IMR-90 (cell line): Measurements from ENCODE around the gene PRELID1. TPM values are rescaled to one million over a fixed set of nuclear protein-coding genes. Genes with fewer than 3 reads are reported as not detected.

Experiments
- ATAC-seq: fragments of 200-7000 bp; cut with Tn5 transposase; 2 replicates; pipeline ENCODE4 v1.9.1; 2020; ENCODE audit warnings: low read depth, mild to moderate bottlenecking, moderate library complexity
- BruUV-seq: library from RNA; stranded (reverse); fragments of 400-500 nt; replicated peaks from 2 replicates; lab custom pipeline; 2021; lab: Mats Ljungman, UMichigan
- CTCF ChIA-PET: fragments of 300-600 bp; formaldehyde crosslinking; extraction: SDS; loops from one replicate; lab custom pipeline; 2021; ENCODE audit warnings: antibody characterized with exemption; lab: Yijun Ruan, JAX
- POLR2A ChIA-PET: fragments of 300-600 bp; sonication (Branson Sonifier 250); formaldehyde crosslinking; loops from one replicate; lab custom pipeline; 2022; ENCODE audit warnings: antibody characterized with exemption; ENCODE audit not compliant: unreplicated experiment; lab: Charles Lee
- DNase-seq: peaks from one replicate; pipeline ENCODE4 v3.0.0; 2013
- H2AFZ ChIP-seq: replicated peaks from 2 replicates; pipeline ENCODE3; 2013; ENCODE audit warnings: low read length, mild to moderate bottlenecking; ENCODE audit not compliant: poor library complexity
- H2AK5ac ChIP-seq: 2 replicates; pipeline ENCODE4 v1.6.1; 2013; ENCODE audit warnings: low read depth, low read length, inconsistent platforms
- H2AK9ac ChIP-seq: replicated peaks from 2 replicates; pipeline ENCODE3; 2013; ENCODE audit warnings: mild to moderate bottlenecking, low read depth, low read length, moderate library complexity; ENCODE audit not compliant: poor library complexity
- H2BK120ac ChIP-seq: 2 replicates; pipeline ENCODE4 v1.6.1; 2013; ENCODE audit warnings: low read depth, low read length, inconsistent platforms
- H2BK15ac ChIP-seq: 3 replicates; pipeline ENCODE4 v1.6.1; 2013; ENCODE audit warnings: low read depth, low read length, inconsistent platforms
- H2BK20ac ChIP-seq: 2 replicates; pipeline ENCODE4 v1.6.1; 2013; ENCODE audit warnings: low read depth, mild to moderate bottlenecking, inconsistent platforms, low read length, moderate library complexity
- H2BK5ac ChIP-seq: 2 replicates; pipeline ENCODE4 v1.6.1; 2013; ENCODE audit warnings: mild to moderate bottlenecking, low read depth, low read length, inconsistent platforms; ENCODE audit not compliant: poor library complexity, severe bottlenecking
- H3K14ac ChIP-seq: replicated peaks from 2 replicates; pipeline ENCODE4 v1.6.1; 2013; ENCODE audit warnings: low read depth, low read length, inconsistent platforms
- H3K18ac ChIP-seq: 2 replicates; pipeline ENCODE4 v1.6.1; 2013; ENCODE audit warnings: low read depth, low read length, control low read depth
- H3K23ac ChIP-seq: 2 replicates; pipeline ENCODE4 v1.6.1; 2013; ENCODE audit warnings: low read depth, low read length, inconsistent platforms
- H3K27ac ChIP-seq: 2 replicates; pipeline ENCODE4 v1.5.1; 2013; ENCODE audit warnings: mild to moderate bottlenecking, control low read depth, low read length; ENCODE audit not compliant: insufficient read depth
- H3K27me3 ChIP-seq: 2 replicates; pipeline ENCODE4 v1.6.1; 2013; ENCODE audit warnings: low read length; ENCODE audit not compliant: control insufficient read depth, insufficient read depth
- H3K36me3 ChIP-seq: 2 replicates; pipeline ENCODE4 v1.6.1; 2013; ENCODE audit warnings: low read length, mixed read lengths; ENCODE audit not compliant: control insufficient read depth, insufficient read depth
- H3K4ac ChIP-seq: 2 replicates; pipeline ENCODE4 v1.6.1; 2013; ENCODE audit warnings: low read depth, low read length, inconsistent platforms
- H3K4me1 ChIP-seq: 2 replicates; pipeline ENCODE4 v1.6.1; 2013; ENCODE audit warnings: low read length, mixed read lengths; ENCODE audit not compliant: control insufficient read depth, insufficient read depth
- H3K4me2 ChIP-seq: 2 replicates; pipeline ENCODE4 v1.6.1; 2013; ENCODE audit warnings: low read depth, mild to moderate bottlenecking, control low read depth, low read length, moderate library complexity
- H3K4me3 ChIP-seq: 2 replicates; pipeline ENCODE4 v1.5.1; 2013; ENCODE audit warnings: low read depth, mild to moderate bottlenecking, control low read depth, low read length, moderate library complexity; ENCODE audit not compliant: insufficient read depth
- H3K56ac ChIP-seq: 2 replicates; pipeline ENCODE4 v1.6.1; 2013; ENCODE audit warnings: low read length, inconsistent platforms; ENCODE audit not compliant: insufficient read depth; ENCODE audit errors: extremely low read depth
- H3K79me1 ChIP-seq, 2 experiments: 2 replicates each; pipeline ENCODE4 v1.6.1; 2013; ENCODE audit warnings: low read length in 2 of 2, inconsistent platforms in 1 of 2, low read depth in 1 of 2
- H3K9ac ChIP-seq: 2 replicates; pipeline ENCODE4 v1.6.1; 2013; ENCODE audit warnings: low read depth, low read length, control low read depth
- H3K9me1 ChIP-seq: 2 replicates; pipeline ENCODE4 v1.6.1; 2013; ENCODE audit warnings: low read length, inconsistent platforms; ENCODE audit not compliant: insufficient read depth
- H3K9me3 ChIP-seq: 2 replicates; pipeline ENCODE4 v1.6.1; 2013; ENCODE audit warnings: low read length; ENCODE audit not compliant: control insufficient read depth, insufficient read depth
- H4K20me1 ChIP-seq: 2 replicates; pipeline ENCODE4 v1.6.1; 2013; ENCODE audit warnings: low read length, inconsistent platforms; ENCODE audit not compliant: insufficient read depth
- H4K5ac ChIP-seq: 2 replicates; pipeline ENCODE4 v1.6.1; 2013; ENCODE audit warnings: mild to moderate bottlenecking, low read depth, low read length, control low read depth
- H4K8ac ChIP-seq, 2 experiments: 2 replicates each; pipeline ENCODE4 v1.6.1; 2013; ENCODE audit warnings: low read depth in 2 of 2, low read length in 2 of 2, control low read depth in 1 of 2, inconsistent platforms in 1 of 2
- H4K91ac ChIP-seq: 2 replicates; pipeline ENCODE4 v1.6.1; 2013; ENCODE audit warnings: low read depth, low read length, inconsistent platforms; ENCODE audit not compliant: insufficient read depth
- BHLHE40 ChIP-seq: fragments of 150-350 bp; IDR thresholded peaks from 2 replicates; pipeline ENCODE4 v1.6.1; 2016; ENCODE audit warnings: mild to moderate bottlenecking, low read depth, low read length
- CEBPB ChIP-seq: IDR thresholded peaks from 2 replicates; pipeline ENCODE4 v1.6.1; 2012; ENCODE audit warnings: low read depth, low read length, improper control_type of control experiment
- CHD1 ChIP-seq: IDR thresholded peaks from 2 replicates; pipeline ENCODE4 v1.6.1; 2012; ENCODE audit warnings: low read depth, low read length, improper control_type of control experiment
- FOS ChIP-seq: fragments of 150-350 bp; IDR thresholded peaks from 2 replicates; pipeline ENCODE4 v1.6.1; 2016; ENCODE audit warnings: low read depth, low read length
- MAFK ChIP-seq: IDR thresholded peaks from 2 replicates; pipeline ENCODE4 v1.6.1; 2012; ENCODE audit warnings: low read depth, low read length, improper control_type of control experiment
- MAZ ChIP-seq: IDR thresholded peaks from 2 replicates; pipeline ENCODE4 v1.6.1; 2012; ENCODE audit warnings: low read depth, mild to moderate bottlenecking, low read length, improper control_type of control experiment, moderate library complexity, borderline replicate concordance
- POLR2A ChIP-seq: IDR thresholded peaks from 2 replicates; pipeline ENCODE4 v1.6.1; 2012; ENCODE audit warnings: mild to moderate bottlenecking, low read depth, low read length
- RAD21 ChIP-seq: IDR thresholded peaks from 2 replicates; pipeline ENCODE4 v1.6.1; 2012; ENCODE audit warnings: low read length, improper control_type of control experiment
- RCOR1 ChIP-seq: IDR thresholded peaks from 2 replicates; pipeline ENCODE4 v1.6.1; 2012; ENCODE audit warnings: mild to moderate bottlenecking, low read length, improper control_type of control experiment; ENCODE audit not compliant: insufficient replicate concordance
- SMC3 ChIP-seq: fragments of 150-350 bp; IDR thresholded peaks from 2 replicates; pipeline ENCODE4 v1.6.1; 2016; ENCODE audit warnings: low read depth, mild to moderate bottlenecking, antibody characterized with exemption, low read length, moderate library complexity
- WGBS, 2 experiments: methylation state at CpG; one replicate each; pipeline versions ENCODE4 v1.1.5 to v1.1.7; 2013; ENCODE audit warnings: missing lambda C conversion rate in 2 of 2; ENCODE audit not compliant: insufficient read length in 1 of 2; ENCODE audit errors: extremely low coverage in 2 of 2; 5-methylcytosine and 5-hydroxymethylcytosine counted together
- dilution Hi-C: fragments of 300-500 bp; cut with HindIII; formaldehyde crosslinking; loops from one replicate; pipeline ENCODE4 v1.14.3; 2018; ENCODE audit warnings: low sequenced_read_pairs; ENCODE audit not compliant: unreplicated experiment
- in situ Hi-C: fragments of 300-500 bp; cut with MboI; formaldehyde crosslinking; loops from 3 replicates; pipeline ENCODE4 v1.14.3; 2019; ENCODE audit warnings: low sequenced_read_pairs, inconsistent platforms, mixed read lengths
- intact Hi-C: fragments of 100-400 bp; cut with micrococcal nuclease; formaldehyde crosslinking; loops from 2 replicates; pipeline ENCODE4 v1.10.0; 2022
- polyA plus RNA-seq, 3 experiments: library from polyadenylated mRNA; depleted of rRNA; stranded (reverse); fragments of >200 nt; gene quantifications; 2 replicates each; pipeline ENCODE4 v1.2.3, GENCODE V29; 2012; ENCODE audit warnings: low replicate concordance in 1 of 3
- total RNA-seq: library from RNA; depleted of rRNA; stranded (reverse); fragments of >200 nt; gene quantifications from 2 replicates; pipeline ENCODE4 v1.2.3, GENCODE V29; 2012
- TF ChIP-seq, protein P1 (sequence below): conservative IDR thresholded peaks from 2 replicates; pipeline ENCODE4 v1.5.1; 2012; ENCODE audit warnings: mild to moderate bottlenecking, low read depth, low read length, improper control_type of control experiment
- TF ChIP-seq, protein P2 (sequence below): fragments of 150-350 bp; IDR thresholded peaks from 2 replicates; pipeline ENCODE4 v1.6.1; 2016; ENCODE audit warnings: low read depth, mild to moderate bottlenecking, low read length, moderate library complexity, borderline replicate concordance
- TF ChIP-seq, protein P3 (sequence below): fragments of 150-350 bp; IDR thresholded peaks from 2 replicates; pipeline ENCODE4 v1.6.1; 2017; ENCODE audit warnings: mild to moderate bottlenecking, antibody characterized with exemption, low read length, low read depth

The PRELID1 gene
- total and polyA plus RNA-seq, 2 of the 4 experiments (the other 2 are of a cell fraction), result 116 to 239 TPM

DNA sequence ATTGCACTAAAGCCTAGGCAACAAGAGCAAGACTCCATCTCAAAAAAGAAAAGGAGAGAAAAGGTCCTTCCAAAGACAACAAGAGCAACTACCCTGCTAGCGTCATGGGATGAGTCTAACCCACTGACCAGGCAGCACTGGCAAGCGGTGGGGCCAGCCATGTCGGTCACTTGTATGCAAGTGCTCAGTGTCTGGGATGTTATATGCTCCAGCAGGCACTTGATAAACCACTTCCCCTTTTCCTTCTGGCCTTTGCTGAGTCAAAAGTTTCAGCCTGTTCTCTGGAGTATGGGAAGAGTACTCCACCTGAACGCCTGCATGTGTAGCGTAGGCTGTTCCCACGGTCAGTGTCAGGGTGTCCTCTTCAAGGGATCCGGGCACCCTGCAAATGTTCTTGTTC lies 17.3 kb downstream of the PRELID1 start:
- H3K27ac ChIP-seq, result no peak overlapping the region
- H2BK20ac ChIP-seq, result no peak overlapping the region
- ChIA-PET POLR2A (no interaction called here), CTCF (interaction anchor here (0.6 kb wide), 2 partner anchors 70 to 255 kb away, joined by 3 read pairs; no protein-coding TSS in a partner anchor)
- H2BK15ac ChIP-seq, result no peak overlapping the region
- no peak overlapping the region for H2AK9ac ChIP-seq
- H2AK5ac ChIP-seq, result no peak overlapping the region
- no peak overlapping the region for H3K9ac ChIP-seq
- intact Hi-C loops, result no loop called here
- no peak overlapping the region for H2BK120ac ChIP-seq
- H4K91ac ChIP-seq, result no peak overlapping the region
- BruUV-seq, result no TSS peak
- no peak for TF ChIP-seq POLR2A
- TF ChIP-seq MAFK, result no peak
- no peak for TF ChIP-seq CEBPB
- TF ChIP-seq FOS, result no peak
- TF ChIP-seq MAZ, result no peak
- TF ChIP-seq, protein P1, sequence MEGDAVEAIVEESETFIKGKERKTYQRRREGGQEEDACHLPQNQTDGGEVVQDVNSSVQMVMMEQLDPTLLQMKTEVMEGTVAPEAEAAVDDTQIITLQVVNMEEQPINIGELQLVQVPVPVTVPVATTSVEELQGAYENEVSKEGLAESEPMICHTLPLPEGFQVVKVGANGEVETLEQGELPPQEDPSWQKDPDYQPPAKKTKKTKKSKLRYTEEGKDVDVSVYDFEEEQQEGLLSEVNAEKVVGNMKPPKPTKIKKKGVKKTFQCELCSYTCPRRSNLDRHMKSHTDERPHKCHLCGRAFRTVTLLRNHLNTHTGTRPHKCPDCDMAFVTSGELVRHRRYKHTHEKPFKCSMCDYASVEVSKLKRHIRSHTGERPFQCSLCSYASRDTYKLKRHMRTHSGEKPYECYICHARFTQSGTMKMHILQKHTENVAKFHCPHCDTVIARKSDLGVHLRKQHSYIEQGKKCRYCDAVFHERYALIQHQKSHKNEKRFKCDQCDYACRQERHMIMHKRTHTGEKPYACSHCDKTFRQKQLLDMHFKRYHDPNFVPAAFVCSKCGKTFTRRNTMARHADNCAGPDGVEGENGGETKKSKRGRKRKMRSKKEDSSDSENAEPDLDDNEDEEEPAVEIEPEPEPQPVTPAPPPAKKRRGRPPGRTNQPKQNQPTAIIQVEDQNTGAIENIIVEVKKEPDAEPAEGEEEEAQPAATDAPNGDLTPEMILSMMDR, result no peak
- TF ChIP-seq BHLHE40, result no peak
- no peak for TF ChIP-seq RAD21
- no peak for TF ChIP-seq SMC3
- TF ChIP-seq CHD1, result no peak
- TF ChIP-seq, protein P2, sequence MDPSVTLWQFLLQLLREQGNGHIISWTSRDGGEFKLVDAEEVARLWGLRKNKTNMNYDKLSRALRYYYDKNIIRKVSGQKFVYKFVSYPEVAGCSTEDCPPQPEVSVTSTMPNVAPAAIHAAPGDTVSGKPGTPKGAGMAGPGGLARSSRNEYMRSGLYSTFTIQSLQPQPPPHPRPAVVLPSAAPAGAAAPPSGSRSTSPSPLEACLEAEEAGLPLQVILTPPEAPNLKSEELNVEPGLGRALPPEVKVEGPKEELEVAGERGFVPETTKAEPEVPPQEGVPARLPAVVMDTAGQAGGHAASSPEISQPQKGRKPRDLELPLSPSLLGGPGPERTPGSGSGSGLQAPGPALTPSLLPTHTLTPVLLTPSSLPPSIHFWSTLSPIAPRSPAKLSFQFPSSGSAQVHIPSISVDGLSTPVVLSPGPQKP, result no peak
- TF ChIP-seq RCOR1, result no peak
- TF ChIP-seq, protein P3, sequence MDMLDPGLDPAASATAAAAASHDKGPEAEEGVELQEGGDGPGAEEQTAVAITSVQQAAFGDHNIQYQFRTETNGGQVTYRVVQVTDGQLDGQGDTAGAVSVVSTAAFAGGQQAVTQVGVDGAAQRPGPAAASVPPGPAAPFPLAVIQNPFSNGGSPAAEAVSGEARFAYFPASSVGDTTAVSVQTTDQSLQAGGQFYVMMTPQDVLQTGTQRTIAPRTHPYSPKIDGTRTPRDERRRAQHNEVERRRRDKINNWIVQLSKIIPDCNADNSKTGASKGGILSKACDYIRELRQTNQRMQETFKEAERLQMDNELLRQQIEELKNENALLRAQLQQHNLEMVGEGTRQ, result no peak
- H3K18ac ChIP-seq, result no peak overlapping the region
- no peak for DNase-seq
- dilution Hi-C loops, result no loop called here
- no peak overlapping the region for H2AFZ ChIP-seq
- H3K27me3 ChIP-seq, result no peaks in the 10 kb centered on the region
- no peak overlapping the region for H3K23ac ChIP-seq
- H4K5ac ChIP-seq, result no peak overlapping the region
- no peak for ATAC-seq
- no peak overlapping the region for H3K56ac ChIP-seq
- no CpG with 5 or more reads among the region's 7 CpGs for WGBS, 2 experiments
- H3K4me1 ChIP-seq, result no peaks in the 10 kb centered on the region
- no peaks in the 10 kb centered on the region for H3K9me3 ChIP-seq
- no peaks in the 10 kb centered on the region; the same call in 1 of the 2 replicates for H3K36me3 ChIP-seq
- H4K20me1 ChIP-seq, result peaks cover 15% of the 10 kb centered on the region; the same call in 1 of the 2 replicates
- H2BK5ac ChIP-seq, result no peak overlapping the region
- in situ Hi-C loops, result no loop called here
- H3K14ac ChIP-seq, result no peak overlapping the region
- H3K79me1 ChIP-seq, result peaks cover 0 to 12% of the 10 kb centered on the region in 2 experiments; a peak in 3 of 4 replicates
- no peak overlapping the region for H4K8ac ChIP-seq
- peaks cover 5% of the 10 kb centered on the region; the same call in 1 of the 2 replicates for H3K9me1 ChIP-seq
- no peak overlapping the region for H3K4me2 ChIP-seq
- no peak overlapping the region for H3K4ac ChIP-seq
- no peak overlapping the region for H3K4me3 ChIP-seq
